ENCODE results near the gene CXCL14.

CXCL14 gene, protein sequence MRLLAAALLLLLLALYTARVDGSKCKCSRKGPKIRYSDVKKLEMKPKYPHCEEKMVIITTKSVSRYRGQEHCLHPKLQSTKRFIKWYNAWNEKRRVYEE

DNA sequence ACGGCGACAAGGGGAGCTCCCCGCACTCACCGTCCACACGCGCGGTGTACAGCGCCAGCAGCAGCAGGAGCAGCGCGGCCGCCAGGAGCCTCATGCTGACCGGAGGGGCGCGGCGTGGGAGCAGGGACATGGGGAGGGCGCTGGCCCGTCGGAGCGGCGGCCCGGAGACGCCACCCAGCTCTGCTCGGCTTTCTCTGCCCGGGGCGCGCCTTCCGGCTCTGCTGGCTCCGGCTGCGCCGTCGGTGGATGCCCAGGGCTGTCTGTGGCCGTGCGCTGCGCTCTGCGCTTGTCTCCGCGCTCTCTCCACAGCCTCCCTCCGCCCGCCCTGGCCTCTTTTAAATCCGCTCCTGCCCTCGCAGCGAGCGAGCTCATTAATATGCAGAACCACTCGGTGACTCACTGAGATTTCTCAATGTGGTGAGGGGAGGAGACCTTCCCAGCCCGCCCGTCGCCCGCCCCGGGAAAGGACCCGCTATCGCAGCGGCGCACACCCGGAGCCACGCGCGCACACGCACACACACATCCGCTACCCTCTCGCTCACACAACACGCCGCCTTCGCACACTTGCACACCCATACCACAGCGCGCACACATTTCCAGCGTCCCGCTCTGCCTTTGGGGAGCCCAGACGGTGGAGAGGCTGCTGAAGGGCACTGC is at the start of gene CXCL14:
Gene CXCL14, minus strand, starts transcription at position 307 of the 657 bp plus-strand sequence. Its CDS starts 213 bp downstream, at position 94.
- no peak for DNase-seq (ENCODE audit: low read depth in 2 of 2)

DNA sequence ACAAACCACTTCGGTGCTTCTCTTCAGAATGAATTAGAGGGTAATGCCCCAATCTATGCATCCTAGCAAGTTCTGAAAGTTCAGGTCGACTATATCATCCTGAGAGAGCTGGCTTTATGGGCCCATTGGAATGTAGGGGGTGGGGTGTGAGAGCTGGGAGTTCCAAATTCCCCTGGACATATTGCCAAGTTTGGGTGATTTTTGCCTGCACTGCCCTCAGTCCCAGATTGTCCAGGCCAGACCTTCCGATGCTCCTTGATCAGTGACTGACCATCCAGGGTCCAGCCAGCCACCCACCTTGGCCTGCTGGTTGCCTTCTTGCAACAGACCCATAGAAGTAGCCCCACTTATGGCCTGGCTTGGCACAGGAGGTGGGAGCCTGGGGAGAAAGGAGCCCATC is 47.8 kb upstream of the CXCL14 start:
- no peak for DNase-seq (ENCODE audit: low read depth in 2 of 2)

DNA sequence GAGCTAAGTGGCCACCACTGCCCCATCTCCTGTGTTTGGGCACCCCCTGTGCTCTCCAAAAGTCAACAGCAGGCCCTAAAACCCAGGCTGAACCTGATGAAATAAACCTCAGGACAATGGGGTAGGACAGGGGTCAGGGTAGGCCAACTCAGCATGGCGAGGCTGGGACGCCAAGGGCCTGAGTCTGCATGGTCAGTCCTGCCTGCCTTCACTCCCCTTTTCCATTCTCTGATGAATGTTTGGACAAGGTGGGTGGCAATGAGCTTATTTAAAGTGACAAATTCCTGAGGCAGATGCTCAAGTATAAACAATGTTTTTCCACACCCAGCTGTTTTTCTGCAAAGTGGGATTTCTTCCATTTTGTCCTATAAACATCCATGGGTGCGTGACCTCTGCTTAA is 47.2 kb upstream of the CXCL14 start:
- no peak for DNase-seq (ENCODE audit: low read depth in 2 of 2)

DNA sequence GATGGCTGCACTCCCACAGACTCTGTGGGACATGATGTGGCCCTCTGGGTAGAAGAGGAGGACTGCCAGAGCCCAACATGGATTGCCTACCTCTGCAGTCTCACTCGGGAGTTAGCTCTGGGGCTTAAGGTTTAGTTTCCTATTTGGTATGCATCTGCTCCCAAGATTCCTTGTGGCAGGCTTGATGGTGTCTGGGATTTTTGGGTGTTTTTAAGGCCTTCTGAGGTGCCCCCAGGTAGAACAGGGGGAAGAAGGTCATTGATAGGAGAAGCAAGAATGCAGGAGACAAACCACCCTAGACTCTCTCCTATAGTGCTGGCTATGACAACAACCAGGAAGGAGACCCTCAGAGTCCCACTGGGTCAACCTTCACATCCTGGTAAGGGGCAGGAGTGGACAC is 46.7 kb upstream of the CXCL14 start:
- no peak for DNase-seq (ENCODE audit: low read depth in 2 of 2)

DNA sequence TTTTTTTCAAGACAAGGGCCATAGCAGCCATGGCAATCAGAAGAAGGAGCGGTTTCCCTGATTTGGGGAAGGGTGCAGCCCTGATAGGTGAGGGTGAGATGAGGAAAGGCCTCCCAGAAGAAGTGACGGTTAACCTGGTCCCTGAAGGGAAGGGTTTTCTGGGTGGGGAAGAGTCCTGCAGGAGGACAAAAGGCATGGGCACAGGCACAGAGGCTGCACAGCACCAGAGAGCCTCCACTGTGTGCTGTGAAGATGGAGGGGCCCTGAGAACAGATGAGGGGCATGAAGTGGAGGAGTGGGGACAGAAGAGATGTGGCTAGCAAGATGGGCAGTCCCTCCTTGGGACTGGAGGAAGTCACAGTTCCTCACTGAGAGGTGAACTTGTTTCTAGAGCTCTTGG is 46.3 kb upstream of the CXCL14 start:
- no peak for DNase-seq (ENCODE audit: low read depth in 2 of 2)

DNA sequence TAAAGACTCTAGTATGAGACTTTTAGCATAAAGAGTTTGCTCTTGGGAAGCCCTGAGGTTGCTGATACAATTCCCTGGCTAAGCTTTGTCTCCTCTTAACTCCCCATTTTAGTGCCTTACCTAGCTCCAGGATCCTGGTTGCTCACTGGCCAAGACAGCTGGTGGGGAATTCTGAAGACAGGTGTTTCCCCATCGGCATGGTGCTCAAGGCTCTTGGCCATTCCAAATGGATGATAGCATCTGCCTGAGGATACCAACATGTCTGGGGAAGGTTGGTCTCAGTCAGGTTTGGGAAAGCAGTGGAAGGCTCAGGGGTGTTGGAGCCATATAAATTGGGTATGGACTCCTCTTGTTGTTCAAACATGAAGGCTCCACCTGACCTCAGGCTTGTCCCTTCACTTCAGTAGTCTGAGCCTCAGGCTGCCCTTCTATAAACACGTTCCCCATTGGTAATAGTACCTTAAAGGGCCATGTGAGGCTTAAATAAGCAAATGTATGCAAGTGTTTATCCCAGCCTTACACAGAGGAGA is 44.5 kb upstream of the CXCL14 start:
- no peak for DNase-seq (ENCODE audit: low read depth in 2 of 2)

DNA sequence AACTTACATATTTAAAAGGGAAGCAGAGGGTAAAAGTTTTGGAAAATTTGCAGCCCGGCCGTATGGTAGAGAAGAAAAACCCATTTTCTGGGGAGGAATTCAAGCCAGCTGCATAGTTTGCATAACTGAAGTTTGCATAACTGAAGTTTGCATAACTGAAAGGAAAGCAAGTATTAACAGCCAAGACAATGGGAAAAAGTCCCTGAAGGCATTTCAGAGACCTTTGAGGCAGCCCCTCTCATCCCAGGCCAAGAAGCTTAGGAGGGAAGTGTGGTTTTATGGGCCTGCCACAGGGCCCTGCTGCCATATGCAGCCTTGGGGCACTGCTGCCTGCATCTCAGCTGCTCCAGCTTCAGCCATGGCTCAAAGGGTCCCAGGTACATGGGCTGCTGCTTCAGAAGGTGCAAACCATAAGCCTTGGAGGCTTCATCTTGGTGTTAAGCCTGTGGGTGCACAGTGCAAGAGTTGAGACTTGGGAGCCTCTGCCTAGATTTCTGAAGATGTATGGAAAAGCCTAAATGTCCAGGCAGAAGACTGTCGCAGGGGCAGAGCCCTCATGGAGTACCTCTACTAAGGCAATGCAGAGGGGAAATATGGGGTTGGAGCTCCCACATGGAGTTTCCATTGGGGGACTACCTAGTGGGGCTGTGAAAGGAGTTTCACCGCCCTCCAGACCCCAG is 36.9 kb upstream of the CXCL14 start:
- DNase-seq (ENCODE audit: low read depth in 2 of 2) = no peak

DNA sequence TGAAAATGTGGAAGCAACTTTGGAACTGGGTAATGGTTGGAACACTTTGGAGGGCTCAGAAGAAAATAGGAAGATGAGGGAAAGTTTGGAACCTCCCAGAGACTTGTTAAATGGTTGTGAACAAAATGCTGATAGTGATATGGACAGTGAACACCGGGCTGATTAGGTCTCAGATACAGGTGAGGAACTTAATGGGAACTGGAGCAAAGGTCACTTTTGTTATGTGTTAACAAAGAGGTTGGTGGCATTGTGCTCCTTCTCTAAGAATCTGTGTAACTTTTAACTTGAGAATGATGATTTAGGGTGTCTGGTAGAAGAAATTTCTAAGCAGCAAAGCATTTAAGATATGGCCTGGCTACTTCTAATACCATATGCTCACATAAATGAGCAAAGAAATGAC is 36.4 kb upstream of the CXCL14 start:
- no peak for DNase-seq (ENCODE audit: low read depth in 2 of 2)

DNA sequence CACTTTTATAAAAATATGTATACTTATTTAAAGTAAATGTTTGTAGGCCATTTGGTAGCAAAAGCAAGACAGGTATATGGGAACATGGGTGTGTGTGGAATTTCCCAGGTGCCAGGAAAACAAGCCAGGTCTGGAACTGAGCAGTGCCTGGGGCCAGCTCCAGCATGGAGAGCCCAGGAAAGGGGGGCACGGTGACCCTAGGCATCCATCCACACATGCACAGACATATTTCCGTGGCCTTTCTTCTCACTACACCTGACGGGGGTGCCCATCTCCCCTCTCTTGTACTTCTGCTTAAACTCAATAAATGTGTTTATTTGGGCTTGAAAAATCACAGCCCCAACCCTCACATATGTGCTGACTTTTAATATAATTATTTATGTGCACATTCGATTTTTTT is 31.2 kb upstream of the CXCL14 start:
- no peak for DNase-seq (ENCODE audit: low read depth in 2 of 2)

DNA sequence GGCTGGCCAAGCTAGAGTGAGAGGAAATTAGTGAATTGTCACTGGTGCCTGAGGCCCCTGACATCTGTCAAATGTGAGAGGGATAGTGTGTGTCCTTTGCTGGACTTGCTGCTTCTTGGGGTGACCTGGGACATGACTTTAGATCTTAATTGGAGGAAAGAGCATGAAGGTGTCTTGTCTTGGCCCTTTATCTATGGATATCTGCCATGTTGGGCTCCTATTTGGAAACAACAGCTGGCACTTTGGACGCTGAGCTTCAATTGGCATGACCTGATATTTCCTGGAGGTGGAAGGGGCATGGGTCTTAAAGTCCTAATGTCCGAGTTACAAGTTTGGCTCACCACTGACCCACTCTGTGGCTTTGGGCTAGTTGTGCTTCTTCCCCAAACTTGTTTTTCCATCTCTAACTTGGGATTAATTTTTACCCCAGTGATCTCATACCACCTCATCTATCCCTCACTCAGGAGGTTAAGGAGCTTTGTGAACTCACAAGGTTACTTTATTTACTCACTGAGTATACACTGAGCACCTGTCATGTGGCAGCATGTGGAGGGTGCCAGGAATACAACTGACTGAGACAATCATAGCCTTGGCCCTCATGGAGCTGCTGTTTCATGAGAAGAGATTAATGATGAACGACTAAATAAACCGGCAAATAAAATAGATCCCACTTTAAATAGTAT is 30.1 kb upstream of the CXCL14 start:
- no peak for DNase-seq (ENCODE audit: low read depth in 2 of 2)

DNA sequence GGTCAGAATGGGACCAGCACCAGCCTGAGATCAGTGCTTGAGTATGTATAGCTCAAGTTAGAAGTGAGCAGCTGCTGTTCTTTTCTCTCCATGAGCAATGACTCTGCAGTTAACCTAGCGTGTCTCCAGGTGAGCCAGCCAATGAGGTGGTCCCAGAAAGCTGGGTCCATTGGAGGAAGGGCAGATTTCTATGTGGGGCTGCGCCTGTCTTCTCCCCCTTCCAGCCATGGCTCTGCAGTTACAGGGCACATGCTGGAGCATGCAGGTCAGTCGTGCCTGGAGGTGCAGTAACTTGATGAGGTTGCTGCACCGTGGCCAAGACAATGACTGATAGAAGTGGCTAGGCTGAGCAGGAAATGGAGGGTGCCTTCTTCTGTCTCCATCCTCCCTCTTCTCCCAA is 29.6 kb upstream of the CXCL14 start:
- no peak for DNase-seq (ENCODE audit: low read depth in 2 of 2)

DNA sequence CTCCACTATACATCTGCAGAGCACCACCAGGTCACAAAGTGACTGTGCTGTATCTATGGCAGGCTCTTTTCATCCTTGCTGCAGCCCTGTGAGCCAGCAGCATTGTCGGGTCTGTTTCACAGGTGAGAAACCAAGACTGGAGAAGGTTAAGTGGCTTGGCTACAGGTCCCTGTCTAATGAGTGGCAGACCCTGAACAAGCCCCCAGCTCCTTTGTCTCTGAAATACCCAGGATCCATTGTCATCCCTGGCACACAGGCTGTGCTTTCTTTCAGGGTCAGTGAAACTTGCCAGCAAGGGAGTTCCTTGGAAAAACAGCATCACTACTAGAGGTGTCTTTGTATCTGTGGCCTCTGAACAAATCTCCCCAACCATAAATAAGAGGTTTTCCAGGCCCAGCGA is 27.6 kb upstream of the CXCL14 start:
- no peak for DNase-seq (ENCODE audit: low read depth in 2 of 2)

DNA sequence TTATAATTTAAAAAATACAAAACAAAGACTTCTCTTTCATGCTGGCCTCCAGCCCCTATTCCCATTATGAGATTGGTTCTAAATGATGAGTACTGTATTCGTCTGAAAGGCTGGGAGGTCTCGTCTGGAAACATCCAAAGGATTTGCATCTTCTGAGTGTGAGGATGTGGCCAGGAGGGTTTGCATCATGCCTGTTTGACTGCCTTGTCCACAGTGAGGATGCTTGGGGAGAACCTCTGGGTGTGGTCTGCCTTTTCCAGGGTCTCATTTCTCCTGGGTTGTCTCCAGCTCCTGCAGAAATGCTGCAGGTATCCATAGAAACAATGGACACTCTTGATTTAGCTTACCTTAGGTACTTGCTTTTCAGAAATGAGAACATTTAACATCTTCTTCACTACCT is 26.4 kb upstream of the CXCL14 start:
- no peak for DNase-seq (ENCODE audit: low read depth in 2 of 2)

DNA sequence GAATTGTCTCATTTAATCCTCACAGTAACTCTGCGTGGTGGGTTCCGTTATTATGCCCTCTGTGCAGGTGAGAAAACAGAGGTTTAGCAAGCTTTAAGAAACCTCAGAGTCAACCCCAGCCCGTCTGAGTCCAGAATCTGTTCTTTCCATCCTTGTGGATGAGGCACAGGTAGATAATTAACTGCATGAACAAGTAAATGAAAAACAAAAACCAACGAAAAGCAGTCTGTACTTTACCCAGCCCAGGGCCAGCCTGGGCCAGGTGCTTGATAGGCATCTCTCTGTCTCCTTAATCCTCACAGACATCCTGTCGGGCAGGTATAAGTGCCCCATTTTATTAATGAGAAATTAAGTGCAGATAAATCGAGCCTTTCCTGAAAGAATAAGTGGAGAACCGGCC is 25.3 kb upstream of the CXCL14 start:
- no peak for DNase-seq (ENCODE audit: low read depth in 2 of 2)

DNA sequence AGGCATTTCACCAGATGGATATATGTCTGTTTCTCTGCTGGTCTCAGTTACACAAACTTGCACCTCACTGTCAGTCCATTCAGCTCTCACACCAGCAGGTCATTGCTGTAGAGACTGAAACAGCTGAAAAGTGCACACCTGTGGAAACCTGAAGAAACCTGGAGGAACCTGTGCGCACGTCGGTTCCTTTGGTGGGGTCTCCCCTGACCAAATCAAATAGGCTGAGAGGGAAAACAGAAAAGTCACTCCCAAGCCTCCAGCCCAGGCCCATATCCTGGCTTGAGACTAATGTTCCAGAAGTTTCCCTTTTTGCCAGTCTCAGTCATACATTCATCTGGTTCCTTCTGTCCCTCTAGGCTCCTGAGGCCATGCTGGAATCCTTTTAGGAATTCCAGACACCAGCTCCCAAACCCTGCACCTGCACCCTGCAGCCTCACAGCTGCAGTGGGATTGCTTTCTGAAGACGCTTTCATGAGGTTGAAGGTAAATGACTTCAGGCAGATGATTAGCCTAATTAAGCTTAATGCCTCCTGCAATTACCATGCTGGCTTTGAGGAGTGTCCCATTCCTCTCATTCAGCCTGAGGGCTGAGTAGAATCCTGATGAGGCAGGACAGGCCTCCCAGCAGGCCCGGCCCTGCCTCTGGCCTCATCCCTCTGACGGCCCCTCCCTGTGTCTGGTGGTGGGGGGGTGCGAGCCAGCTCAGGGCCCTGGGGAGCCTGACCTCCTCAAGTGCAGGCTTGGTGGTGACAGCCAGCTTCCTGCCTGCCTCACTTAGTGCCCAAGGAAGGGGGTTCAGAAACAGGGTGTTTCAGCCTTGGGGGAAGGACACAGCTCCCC is 24.3 kb upstream of the CXCL14 start:
- no peak for DNase-seq (ENCODE audit: low read depth in 2 of 2)

DNA sequence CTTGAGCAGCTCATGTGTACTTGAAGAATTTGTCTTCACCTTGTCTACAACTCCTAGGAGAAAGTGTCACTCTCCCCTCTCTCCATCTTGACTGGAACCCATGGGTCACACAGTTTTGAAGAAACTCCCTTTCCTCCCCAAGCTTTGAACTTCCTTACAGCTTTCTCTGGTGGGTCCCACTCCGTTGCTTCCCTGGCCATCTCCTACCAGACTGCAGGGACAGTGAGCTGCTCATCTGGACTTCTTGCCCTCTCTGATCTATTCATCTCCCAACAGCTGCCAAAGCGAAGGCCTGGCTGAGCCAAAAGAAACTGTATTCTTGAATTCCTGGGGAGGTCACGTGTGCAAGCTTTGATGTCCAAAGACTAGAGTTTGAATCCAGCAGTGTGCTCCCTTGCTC is 22.7 kb upstream of the CXCL14 start:
- DNase-seq (ENCODE audit: low read depth in 2 of 2) = no peak

DNA sequence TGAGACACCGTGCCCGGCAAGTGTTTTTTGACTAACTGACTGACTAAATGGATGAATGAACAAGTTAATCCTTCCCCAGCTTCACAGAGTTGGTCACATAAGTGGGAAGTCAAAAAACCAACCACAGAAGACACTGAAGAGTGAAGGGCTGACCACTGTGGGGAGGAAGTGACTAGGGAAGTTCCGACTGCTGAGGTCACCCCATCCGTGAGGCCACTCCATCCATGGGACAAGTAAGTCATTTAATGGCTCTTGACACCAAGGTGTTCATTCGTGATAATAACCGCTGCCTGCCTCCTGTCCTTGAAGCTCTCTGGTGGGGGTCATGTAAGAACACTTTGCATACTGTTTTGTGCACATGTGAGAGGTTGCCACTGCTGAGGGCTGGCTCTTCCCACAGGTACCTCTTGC is 22.2 kb upstream of the CXCL14 start:
- DNase-seq (ENCODE audit: low read depth in 2 of 2) = no peak

DNA sequence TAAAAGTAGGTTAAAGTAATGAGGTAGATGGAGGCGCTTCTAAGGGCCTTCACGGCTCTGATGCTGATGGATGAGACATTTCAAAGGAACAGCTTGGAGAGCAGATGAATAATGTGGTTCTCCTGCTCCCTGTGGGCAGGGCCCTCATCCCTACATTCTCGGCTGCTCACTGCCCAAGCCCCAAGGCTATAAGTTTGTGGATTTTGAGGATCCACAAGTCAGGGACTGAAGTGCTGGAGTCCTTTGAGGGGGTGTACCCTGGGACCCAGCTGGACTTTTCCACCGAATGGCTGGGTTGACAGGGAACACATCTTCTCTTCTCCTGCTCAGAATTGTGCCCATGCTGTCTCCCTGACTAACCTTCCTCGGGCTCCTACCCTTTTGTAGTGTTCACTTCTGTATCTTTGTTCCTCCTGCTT is 21.4 kb upstream of the CXCL14 start:
- no peak for DNase-seq (ENCODE audit: low read depth in 2 of 2)

DNA sequence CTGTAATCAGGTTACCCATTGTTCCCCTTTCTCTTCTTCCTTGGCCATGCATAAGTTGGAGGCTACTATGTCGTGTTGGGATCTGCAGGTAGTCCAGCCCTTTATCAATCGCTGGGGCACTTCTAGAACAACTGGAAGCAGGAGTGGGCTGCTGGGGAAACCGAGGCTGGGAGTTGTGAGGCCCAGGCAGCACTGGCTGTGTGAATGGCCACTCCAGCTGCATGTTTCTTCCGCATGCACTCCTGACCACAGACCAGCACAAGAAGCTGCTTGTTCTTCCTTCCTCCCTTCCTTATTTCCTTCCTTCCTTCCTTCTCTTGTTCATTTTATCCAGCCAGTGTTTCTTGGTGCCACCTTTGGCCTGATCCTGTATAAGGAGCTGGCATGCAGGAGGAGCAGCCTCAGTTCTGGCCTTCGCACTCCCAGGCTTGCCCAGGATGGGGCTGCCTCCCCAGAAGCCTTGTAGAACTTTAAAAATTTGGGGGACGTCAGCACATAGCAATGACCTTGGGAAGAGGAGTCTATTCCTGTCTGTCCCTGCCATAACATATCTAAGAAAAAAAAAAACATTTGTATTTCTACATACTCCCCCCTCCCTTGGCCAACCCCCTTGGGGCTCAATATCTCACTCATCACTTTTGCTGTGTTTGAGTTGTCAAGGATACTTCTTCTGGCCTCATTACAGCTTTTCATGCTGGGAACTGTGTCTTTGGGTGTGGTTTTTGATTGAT is 20.8 kb upstream of the CXCL14 start:
- DNase-seq (ENCODE audit: low read depth in 2 of 2) = no peak

DNA sequence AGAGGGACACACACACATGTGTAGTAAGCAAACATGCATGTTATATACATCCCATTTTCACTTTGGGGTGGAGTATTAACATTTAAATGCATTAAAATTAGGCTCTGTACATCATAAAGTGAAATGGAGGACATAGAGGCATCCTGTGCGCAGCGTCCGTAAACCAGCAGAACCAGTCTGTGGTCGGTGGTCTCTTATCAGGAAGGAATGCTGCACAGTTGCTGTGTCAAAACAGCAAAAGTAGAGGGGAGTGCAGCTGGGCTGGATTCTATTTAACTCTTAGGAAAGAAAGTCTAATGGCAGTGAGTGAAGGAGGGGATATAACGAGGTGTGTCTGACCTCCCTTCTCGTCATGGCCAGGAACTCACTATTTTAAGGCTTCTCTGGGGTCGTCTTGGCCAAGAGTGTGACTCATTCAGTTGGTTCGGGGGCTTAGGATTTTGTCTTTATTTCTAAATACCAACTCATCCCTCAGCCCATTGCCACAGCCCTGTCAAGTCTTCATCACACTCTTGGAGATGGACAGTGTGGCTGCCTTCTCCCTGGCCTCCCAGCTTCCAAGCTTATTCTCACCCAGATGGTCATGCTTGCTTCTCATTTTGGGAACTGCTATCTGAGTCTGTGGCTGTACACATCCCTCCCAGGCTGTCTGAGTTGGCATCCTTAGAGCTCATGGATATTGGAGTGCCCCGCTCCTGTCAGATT is 20.1 kb upstream of the CXCL14 start:
- DNase-seq (ENCODE audit: low read depth in 2 of 2) = no peak
